Esophagus squamous epithelium (tissue), 5 donors: ENCODE results near the gene KLF14. TPM values are rescaled to one million over a fixed set of nuclear protein-coding genes. Genes with fewer than 3 reads are reported as not detected.

Source experiments
- DNase-seq: peaks from one replicate; lab custom pipeline; 2025; lab: John Stamatoyannopoulos, UW
- H3K27ac ChIP-seq, 4 donors: fragments of 200-600 bp; sonication (generic); one replicate each; pipeline ENCODE4 v1.5.1; 2016 to 2019; ENCODE audit warnings: mild to moderate bottlenecking in 1 of 4
- H3K27me3 ChIP-seq, 4 donors: fragments of 200-600 bp; sonication (generic); 1 replicate in 3 of 4; 2 replicates in 1 of 4; pipeline versions ENCODE4 v1.5.1 to v1.6.0; 2017 to 2021; ENCODE audit warnings: antibody characterized with exemption in 1 of 4
- H3K36me3 ChIP-seq, 3 donors: fragments of 200-600 bp; sonication (generic); one replicate each; pipeline ENCODE4 v1.5.1; 2016 to 2019
- H3K4me1 ChIP-seq, 3 donors: fragments of 200-600 bp; sonication (generic); one replicate each; pipeline ENCODE4 v1.5.1; 2017 to 2019
- H3K4me3 ChIP-seq, 4 donors: fragments of 200-600 bp; sonication (generic); 1 replicate in 3 of 4; 2 replicates in 1 of 4; pipeline ENCODE4 v1.5.1; 2016 to 2019; ENCODE audit warnings: mild to moderate bottlenecking in 2 of 4, moderate library complexity in 1 of 4
- H3K9me3 ChIP-seq, 3 donors: fragments of 200-600 bp; sonication (generic); one replicate each; pipeline ENCODE4 v1.5.1; 2016 to 2019
- POLR2A ChIP-seq, 4 donors: fragments of 450-650 bp; IDR thresholded peaks; one replicate each; pipeline ENCODE4 v1.6.1; 2017; ENCODE audit warnings: antibody characterized with exemption in 4 of 4, mild to moderate bottlenecking in 4 of 4, moderate library complexity in 3 of 4
- WGBS, 2 donors: methylation state at CpG; one replicate each; pipeline ENCODE4 v1.1.5; 2018; 5-methylcytosine and 5-hydroxymethylcytosine counted together
- intact Hi-C: fragments of 100-400 bp; cut with DNase I; formaldehyde crosslinking; loops from one replicate; pipeline ENCODE4 v1.15.0; 2022
- total RNA-seq, 4 donors: library from RNA; depleted of rRNA; stranded (reverse); fragments of >200 nt; gene quantifications; one replicate each; pipeline ENCODE4 v1.1.0, GENCODE V29; 2016
- TF ChIP-seq, protein P1 (sequence below), 6 experiments: fragments of 450-650 bp in 4 of 6; fragments of 200-600 bp in 2 of 6; sonication (generic) in 2 of 6; IDR thresholded peaks; one replicate each; pipeline ENCODE4 v1.5.1; 2016 to 2019; ENCODE audit warnings: antibody characterized with exemption in 6 of 6, mild to moderate bottlenecking in 4 of 6, moderate library complexity in 4 of 6
- donor health status: DM: yes; HTN: yes; CAD: no.

Gene KLF14
- total RNA-seq, 4 donors from 2014 or later: under 0.01 to 0.13 TPM; not detected in 2

DNA sequence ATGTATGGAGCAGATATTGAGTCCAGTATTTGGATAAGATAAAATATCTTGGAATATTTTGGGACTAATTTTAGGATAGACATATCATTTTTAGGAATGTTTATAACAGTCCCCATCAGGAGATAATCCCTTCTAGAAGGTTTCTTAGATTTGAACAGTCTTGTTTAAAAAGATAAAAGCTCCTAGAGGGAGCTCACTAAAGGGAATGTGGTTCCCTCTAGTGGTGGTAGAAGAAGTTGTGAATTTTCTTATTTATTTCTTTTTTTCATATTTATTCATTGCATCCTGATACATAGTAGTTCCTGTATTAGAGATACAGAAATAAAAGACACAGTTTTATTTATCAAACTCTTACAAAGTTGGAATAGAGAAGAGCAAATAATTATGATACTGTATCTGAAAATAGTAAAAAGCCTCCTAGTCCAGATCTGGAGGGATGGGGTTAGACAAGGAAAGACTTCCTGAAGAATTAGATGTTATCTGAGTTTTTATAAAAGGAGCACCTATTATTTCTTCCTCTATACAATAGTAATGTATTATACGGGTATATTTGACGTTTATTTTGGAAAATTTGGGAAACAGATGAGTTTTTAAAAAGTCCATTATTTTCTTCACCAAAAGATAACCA is 24.5 kb upstream of the KLF14 start:
- no peak for DNase-seq
- 0 to 3% methylated on average over 2 of the region's 2 CpGs for WGBS, 2 donors
- no peak overlapping the region for H3K4me3 ChIP-seq
- H3K9me3 ChIP-seq: no peaks in the 10 kb centered on the region
- intact Hi-C loops: no loop called here
- peaks cover 0 to 12% (median 0%) of the 10 kb centered on the region in 4 donors for H3K27me3 ChIP-seq
- no peaks in the 10 kb centered on the region for H3K36me3 ChIP-seq
- no peak overlapping the region for H3K27ac ChIP-seq
- TF ChIP-seq, protein P1, sequence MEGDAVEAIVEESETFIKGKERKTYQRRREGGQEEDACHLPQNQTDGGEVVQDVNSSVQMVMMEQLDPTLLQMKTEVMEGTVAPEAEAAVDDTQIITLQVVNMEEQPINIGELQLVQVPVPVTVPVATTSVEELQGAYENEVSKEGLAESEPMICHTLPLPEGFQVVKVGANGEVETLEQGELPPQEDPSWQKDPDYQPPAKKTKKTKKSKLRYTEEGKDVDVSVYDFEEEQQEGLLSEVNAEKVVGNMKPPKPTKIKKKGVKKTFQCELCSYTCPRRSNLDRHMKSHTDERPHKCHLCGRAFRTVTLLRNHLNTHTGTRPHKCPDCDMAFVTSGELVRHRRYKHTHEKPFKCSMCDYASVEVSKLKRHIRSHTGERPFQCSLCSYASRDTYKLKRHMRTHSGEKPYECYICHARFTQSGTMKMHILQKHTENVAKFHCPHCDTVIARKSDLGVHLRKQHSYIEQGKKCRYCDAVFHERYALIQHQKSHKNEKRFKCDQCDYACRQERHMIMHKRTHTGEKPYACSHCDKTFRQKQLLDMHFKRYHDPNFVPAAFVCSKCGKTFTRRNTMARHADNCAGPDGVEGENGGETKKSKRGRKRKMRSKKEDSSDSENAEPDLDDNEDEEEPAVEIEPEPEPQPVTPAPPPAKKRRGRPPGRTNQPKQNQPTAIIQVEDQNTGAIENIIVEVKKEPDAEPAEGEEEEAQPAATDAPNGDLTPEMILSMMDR (IDR thresholded peaks at IDR 0.05): peak; percentile 35 to 67 (median 59)
- TF ChIP-seq POLR2A (IDR thresholded peaks at IDR 0.05): no peak
- H3K4me1 ChIP-seq: no peaks in the 10 kb centered on the region

DNA sequence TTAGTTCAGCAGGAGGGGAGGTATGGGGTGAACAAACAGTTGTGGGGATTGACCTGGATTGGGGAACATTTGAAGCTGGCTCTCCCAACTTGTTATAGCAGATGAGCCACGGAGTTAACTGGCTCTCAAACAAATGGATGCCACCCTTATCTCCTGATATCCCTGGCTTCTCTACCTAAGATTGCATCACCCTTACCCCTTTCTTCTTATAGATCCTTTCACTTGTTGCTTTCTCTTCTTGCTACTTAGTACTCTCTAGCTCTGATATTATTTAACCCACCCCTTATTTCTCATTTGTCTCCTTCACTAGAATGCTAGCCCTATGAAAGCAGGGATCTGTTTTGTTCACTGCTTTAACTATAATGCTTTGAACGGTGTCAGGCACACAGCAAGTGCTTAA is 22.3 kb upstream of the KLF14 start:
- Histone ChIP-seq H3K36me3 (no peaks in the 10 kb centered on the region), H3K4me3 (no peak overlapping the region), H3K27me3 (peaks cover 0 to 18% (median 0%) of the 10 kb centered on the region in 4 donors), H3K27ac (no peak overlapping the region), H3K9me3 (no peaks in the 10 kb centered on the region), H3K4me1 (no peaks in the 10 kb centered on the region)
- TF ChIP-seq, protein P1 (IDR thresholded peaks at IDR 0.05): no peak
- TF ChIP-seq POLR2A (IDR thresholded peaks at IDR 0.05): no peak
- WGBS, 2 donors: 61 to 68% methylated on average over 2 of the region's 2 CpGs
- intact Hi-C loops: no loop called here
- no peak for DNase-seq

DNA sequence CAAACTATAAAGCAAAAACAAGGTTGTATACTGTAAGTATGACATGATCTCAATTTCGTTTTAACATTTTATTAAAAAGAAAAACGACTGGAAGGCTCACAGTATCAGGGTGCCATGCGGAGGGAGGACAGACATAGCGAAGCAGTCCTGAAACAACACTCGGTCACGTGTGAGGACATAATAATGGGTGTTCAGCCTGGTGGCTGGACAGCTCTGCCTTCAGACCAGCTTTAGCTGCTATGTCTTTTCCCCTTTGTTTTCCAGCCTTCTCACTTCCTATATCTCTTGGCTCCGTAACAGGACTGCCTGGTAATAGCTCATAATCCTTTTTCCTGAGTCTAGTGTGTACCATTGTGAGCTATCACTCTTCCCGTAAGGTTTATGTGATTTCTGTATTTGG is 18.4 kb upstream of the KLF14 start:
- intact Hi-C loops: no loop called here
- TF ChIP-seq POLR2A (IDR thresholded peaks at IDR 0.05): no peak
- TF ChIP-seq, protein P1 (IDR thresholded peaks at IDR 0.05): no peak

DNA sequence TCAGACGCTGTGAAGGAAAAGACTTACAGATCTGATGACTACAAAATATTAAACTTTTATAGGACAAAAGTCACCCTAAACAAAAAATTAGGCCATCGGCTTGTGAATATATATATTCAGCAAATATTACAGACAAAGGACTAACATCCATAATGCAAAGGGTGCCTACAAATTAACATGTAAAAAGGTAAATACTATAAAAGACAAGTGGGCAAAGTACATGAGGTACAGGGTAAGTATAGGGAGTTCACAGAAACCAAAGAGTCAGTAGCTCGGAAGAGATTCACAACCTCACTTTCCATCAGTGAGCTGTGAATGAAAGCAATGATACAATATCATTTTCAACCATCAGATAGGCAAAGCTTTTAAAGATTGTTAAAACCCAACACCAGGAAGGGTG is 16.7 kb upstream of the KLF14 start:
- intact Hi-C loops: no loop called here
- H3K4me3 ChIP-seq: no peak overlapping the region
- H3K9me3 ChIP-seq: no peaks in the 10 kb centered on the region
- no peak for DNase-seq
- WGBS, 2 donors: 72 to 83% methylated on average over 3 of the region's 3 CpGs
- no peaks in the 10 kb centered on the region for H3K4me1 ChIP-seq
- peaks cover 0 to 46% (median 0%) of the 10 kb centered on the region in 4 donors for H3K27me3 ChIP-seq
- no peaks in the 10 kb centered on the region for H3K36me3 ChIP-seq
- TF ChIP-seq, protein P1 (IDR thresholded peaks at IDR 0.05): no peak
- TF ChIP-seq POLR2A (IDR thresholded peaks at IDR 0.05): no peak
- H3K27ac ChIP-seq: no peak overlapping the region

More for the DNA sequence above, 18.4 kb upstream of the KLF14 start:
- H3K27me3 ChIP-seq: peaks cover 0 to 30% (median 0%) of the 10 kb centered on the region in 4 donors
- H3K9me3 ChIP-seq: no peaks in the 10 kb centered on the region
- H3K4me1 ChIP-seq: no peaks in the 10 kb centered on the region
- 66 to 76% methylated on average over 8 of the region's 8 CpGs for WGBS, 2 donors
- H3K27ac ChIP-seq: no peak overlapping the region
- DNase-seq: no peak
- H3K4me3 ChIP-seq: no peak overlapping the region
- no peaks in the 10 kb centered on the region for H3K36me3 ChIP-seq

DNA sequence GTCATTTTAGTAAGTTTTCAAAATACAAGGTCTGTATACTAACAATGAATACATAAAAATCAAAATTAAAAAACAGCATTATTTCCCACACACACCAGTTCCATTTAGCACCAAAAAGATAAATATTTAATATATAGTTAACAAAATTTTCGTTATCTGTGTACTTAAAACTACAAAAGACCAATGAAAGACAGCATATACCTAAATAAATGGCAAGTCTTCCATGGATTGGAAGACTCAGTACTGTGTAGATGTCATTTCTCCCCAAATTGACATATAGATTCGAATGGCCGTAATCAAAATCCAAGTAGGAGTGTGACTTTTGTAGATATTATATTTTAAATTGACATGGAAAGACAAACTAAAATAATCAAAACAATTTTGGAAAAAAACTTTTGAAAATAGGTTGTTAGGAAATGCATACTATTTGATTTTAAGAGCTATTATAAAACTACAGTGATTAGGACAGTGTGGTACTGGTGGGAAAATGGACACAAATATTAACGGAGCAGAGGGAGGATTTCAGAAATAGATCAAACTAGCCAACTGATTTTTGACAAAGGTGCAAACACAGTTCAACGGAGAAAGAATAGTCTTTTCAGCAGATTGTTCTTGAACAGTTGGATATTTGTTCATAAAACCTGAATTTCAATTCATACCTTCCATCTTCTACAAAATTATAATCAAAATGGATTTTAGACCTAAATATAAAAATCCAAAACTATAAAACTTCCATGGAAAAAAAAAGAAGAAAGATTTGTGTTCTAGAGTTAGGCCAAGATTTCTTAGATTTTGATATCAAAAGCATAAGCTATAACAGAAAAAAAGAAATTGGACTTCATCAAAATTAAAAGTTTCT is 14.8 kb upstream of the KLF14 start:
- Histone ChIP-seq H3K27ac (no peak overlapping the region), H3K4me1 (no peaks in the 10 kb centered on the region), H3K36me3 (no peaks in the 10 kb centered on the region), H3K27me3 (peaks cover 0 to 66% (median 0%) of the 10 kb centered on the region in 4 donors), H3K4me3 (no peak overlapping the region), H3K9me3 (no peaks in the 10 kb centered on the region)
- 81% methylated on average over 5 of the region's 5 CpGs for WGBS, 2 donors
- DNase-seq: no peak
- intact Hi-C loops: no loop called here
- TF ChIP-seq, protein P1 (IDR thresholded peaks at IDR 0.05): no peak
- TF ChIP-seq POLR2A (IDR thresholded peaks at IDR 0.05): no peak
